NCI-H748 treated with DMSO at 0.1 percent for 48 hours (cell line): ENCODE measurements around the gene CDKN2D.
A peak's percentile ranks its signal among the peaks of the same experiment; 100 is the strongest.
"Not testable (repeated sequence)": the region's sequence is repeated elsewhere in the genome, so short reads cannot be mapped to it uniquely, and the experiment has no call there.

Experiments
- DNase-seq: peaks from one replicate; lab custom pipeline; 2025; lab: John Stamatoyannopoulos, UW

Gene CDKN2D

DNA sequence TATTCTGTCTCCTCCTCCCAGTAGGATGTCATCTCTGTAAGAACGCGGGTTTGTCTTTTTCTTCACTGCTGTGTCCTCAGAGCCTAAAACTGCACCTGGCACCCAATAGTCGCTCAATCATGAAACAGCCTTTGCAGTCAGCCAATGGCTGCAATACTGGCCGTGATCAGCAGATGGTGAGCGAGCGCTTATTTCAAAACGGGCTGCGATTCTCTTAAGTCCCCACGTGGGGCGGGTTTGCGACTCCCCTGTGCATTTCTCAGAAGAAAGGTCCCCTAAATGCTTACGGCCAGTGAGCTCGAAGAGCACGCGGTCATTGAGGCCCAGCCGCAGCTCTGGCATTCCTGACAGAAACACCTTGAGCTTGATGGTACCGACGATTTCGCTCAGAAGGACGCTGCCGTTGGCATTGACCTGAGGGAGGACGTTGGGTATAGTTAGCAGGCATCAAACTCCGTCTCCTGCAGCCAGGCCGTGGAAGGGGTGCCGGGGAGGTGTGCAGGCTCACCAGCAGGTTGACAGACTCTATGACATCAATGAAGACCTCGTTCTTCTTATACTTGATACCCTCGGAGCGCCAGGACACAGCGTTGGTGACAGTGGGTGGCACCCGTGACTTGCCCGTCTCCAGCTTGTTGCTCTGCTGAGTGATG, 12.3 kb upstream of the CDKN2D start:
- no peak for DNase-seq

DNA sequence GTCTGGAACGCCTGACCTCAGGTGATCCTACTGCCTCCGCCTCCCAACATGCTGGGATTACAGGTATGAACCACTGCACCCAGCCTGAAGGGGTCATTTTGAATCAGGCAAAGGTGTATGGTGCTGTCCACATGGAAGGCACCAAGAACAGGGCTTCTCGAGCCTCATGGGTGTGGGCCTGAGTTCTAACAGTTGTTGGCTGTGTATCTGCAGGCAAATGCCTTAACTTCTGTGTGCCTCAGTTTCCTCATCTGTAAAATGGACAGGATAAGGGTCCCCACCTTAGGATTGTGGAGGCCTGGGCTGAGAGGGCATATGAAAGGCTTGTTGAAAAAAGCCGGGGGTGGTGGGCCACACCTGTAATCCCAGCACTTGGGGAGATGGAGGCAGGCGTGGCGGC, 9.2 kb upstream of the CDKN2D start:
- DNase-seq, result no peak

DNA sequence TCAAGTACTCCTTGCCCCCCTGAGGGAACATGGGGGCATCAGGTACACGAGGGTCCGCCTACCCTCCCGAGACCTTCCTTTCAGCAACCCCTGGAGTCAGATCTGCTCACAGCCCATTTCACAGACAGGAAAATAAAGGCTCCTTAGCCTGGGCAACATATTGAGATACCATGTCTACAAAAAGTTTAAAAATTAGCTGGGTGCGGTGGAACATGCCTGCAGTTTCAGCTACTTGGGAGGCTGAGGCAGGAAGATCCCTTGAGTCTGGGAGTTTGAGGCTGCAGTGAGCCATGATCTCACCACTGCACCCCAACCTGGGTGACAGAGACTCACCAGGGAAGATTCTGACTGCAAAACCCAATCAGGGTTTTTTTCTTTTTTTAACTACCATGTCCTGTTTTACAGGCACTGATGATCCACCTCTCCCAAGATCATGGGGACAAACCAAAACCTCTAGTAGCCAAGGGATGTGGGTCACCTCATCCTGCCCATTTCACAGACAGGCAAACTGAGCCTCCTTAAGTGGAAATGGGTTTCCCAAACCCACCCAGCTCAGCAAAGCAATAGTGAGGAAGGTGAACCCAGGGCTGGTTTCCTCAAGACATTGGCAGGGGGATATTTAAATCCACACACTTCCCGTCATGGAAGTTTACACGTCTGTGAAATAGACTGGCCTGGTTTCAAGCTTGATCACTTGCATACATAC, 6.4 kb upstream of the CDKN2D start:
- no peak for DNase-seq

DNA sequence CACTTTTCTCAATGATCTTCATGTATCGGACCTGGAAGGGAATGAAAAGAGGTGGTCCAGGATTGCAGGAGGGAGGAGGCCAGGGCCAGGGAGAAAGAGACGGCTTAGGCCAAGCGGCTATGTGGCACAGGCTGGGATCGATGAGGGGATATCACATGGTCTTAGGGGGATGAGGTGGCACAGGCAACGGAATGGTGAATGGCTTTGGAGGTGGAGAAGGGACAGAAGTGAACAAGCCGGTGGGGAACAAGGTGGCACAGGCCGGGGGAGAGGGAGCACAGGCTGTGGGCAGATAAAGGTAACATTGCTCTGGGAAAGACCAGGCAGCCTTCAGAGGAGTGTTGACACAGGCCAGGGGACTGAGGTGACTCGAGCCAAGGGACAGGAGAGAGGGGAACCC, 5.7 kb upstream of the CDKN2D start:
- no peak for DNase-seq

DNA sequence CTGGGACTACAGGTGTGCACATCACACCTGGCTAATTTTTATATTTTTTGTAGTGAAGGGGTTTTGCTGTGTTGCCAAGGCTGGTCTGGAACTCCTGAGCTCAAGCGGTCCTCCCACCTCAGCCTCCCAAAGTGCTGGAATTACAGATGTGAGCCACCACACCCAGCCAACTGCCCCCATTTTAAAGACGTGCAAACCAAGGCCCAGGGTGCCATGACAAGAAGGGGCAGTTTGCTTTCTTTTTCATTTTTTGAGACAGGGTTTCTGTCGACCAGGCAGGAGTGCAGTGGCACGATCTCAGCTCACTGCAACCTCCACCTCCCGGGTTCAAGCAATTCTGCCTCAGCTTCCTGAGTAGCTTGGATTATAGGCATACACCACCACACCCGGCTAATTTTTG, 5.0 kb upstream of the CDKN2D start:
- DNase-seq, result not testable (repeated sequence)

DNA sequence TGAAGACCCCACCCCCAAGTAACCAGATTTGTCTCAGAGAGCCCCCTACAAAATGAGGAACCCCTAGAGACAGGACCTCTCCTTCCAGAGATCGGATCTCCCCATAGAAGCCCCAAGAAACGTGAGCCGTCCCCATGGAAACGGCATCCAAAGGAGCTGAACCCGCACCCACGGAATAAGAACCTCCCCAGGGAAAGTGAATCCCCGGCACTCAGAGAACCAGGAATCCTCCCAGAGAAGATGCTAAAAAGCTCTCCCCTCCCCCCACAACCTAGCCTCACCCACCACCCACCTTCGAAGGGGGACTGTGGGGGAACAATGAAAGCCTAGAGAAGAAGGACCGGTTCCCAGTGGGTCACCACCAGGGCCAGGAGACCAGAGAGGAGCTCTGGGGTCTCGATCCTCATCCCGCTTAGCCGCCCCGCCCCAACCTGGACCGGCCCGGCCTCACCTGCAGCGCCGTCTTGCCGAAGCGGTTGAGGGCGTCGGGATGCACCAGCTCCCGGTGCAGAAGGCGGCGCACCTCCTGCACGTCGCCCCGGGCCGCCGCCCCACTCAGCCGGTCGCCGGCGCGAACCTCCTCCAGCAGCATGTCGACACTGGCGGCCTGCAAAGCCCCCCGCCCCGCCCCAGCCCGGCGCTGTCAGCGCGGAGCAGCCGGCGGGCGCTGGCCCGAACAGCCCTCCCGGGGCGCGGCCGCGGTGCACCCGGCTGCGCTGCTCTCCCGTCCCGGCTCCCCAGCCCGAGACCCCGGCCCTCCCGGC, 535 bp downstream of the CDKN2D start:
- DNase-seq, result no peak

DNA sequence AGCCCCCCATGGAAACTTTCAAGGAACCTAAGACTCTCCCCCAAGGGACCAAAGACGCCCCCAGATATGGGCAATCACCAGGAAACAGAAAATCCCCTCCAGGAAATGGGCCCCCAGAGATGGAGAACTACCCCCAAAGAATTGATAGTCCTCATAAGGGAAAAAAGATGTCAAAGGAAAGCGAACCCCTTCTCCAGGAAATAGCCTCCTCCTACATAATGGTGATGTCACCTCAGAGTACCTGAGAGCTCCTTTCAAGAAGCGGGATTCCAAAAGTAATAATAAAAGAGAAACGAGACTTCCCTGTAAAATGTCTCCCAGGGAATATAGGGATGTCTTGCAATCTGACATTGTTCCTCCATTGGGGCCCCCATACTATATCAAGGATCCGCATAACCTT, 1.1 kb downstream of the CDKN2D start:
- no peak for DNase-seq

DNA sequence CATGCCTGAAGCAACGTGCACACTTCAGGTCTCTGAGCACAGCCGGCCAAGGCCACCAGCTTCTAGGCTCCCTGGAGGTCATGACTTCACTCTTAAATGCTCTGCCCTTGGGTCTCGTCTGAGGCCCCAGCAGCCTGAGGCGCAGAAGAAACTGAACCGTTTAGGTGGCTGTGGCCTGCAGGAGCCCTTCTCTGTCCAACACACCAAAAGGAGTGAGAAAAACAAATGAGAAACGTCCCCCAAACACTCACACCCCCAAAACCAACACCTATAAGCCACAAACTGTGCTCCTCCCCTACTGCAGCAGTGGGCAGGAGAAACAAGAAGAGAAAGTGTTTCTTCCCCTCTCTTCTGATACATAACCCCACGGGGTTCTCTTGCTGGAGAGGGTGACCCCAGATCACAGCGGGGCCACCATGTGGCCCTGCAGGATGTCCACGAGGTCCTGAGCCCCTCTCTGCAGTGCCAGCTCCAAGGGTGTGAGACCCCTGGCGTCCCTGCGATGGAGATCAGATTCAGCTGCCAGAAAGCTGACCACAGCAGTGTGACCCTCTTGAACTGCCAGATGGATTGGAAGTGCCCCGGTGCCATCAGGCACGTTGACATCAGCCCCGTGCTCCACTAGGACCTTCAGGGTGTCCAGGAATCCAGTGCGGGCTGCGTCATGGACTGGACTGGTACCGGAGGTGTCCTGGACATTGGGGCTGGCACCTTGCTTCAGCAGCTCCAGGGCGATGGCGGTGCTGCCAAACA, 1.9 kb downstream of the CDKN2D start:
- DNase-seq, result no peak

DNA sequence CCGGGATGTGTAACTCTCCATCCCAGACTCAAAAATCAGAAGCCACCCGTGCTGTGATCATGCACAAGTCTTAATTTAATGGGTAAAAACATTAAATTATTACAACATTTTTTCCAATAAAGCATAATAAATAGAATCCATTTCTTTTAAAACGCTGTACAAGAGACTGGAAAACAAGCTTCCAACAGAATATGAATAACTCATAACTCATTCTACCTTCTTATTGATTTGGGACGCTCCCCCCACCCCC, 2.4 kb downstream of the CDKN2D start:
- DNase-seq, result no peak

DNA sequence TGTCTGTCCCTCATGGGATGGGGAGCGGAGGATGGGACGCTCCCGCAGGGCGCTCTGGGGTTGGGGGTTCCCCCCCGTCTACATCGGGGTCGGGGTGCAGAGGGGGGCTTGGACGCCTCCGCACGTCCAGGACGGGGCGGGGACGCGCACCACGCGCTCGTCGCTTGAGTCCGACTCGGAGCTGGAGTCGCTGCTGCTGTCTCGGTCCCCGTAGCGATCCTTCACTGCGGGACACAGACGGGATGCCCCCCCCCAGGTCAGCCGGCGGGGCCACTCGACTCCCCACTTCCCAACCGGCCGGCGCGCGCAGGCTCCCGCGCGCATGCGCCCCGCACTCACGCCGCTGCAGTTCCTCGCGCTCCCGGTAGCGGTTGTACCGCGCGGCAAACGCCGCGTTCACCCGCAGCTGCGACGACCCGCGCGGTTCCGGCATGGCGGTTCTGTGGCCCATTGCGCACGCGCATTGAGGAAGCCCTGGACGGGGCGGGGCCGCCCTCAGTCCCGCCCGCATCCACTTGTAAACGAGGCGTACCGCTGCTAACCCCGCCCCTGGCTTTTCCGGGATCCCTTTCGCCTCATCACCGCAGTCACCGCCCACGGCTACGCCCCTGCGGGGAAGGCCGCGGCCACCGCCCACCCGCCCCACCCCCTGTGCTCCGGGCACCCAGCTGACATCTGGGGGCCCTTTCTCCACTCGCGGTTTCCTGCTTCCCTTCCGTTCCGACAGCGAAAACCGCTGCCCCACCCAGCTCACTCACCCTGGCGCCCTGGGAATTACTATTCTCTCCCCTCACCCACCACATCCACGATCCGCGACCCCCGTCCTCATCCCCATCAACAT, 3.0 kb downstream of the CDKN2D start, which contains the start of gene KRI1:
KRI1 (minus strand) TSS at position 444 of the 841 bp plus-strand sequence; CDS start at position 433, 11 bp downstream.
- DNase-seq, result peak; percentile 89

DNA sequence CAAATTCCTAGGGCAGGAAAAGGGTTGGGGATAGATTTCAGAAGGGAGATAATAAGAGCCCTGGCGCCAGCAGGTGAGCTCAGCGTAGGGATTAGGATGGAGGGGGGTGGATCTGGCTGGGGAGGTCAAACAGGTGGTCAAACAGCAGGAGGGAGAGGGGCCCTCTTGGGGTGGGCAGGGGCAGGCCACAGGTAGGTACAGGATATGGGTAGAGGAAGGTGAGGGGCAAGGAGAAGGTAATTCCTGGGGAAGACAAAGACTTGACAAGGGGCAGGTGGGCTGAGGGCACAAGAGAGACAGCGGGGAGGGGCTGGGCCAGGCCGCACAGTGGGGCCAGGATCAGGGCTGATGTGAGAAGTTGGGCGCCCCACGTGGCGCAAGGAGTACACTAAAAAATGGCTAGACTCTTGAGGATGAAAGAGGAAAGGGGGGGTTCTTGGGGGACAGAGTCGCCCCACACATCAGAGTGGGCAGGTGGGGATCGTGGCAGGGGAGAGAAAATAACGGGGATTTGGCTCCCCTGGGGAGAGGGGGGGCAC, 3.7 kb downstream of the CDKN2D start:
- no peak for DNase-seq

DNA sequence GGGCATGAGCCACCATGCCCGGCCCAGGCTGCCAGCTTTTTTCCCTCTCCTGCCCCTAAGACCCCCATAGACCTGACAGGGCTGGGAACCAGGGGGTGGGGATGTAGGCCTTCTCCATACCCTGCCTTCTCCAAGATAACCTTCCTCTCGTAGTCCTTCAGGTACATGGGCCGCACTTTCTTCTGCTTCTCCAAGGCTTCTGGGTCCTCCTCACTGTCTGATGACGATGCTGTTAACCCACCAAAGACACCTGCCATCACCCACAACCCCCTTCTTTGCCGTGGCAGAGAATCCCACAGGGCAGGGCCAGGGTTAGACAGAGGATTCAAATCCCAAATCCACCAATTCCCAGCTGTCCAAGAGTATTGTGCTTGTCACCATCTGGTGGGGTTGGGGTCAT, 6.2 kb downstream of the CDKN2D start:
- DNase-seq, result no peak

DNA sequence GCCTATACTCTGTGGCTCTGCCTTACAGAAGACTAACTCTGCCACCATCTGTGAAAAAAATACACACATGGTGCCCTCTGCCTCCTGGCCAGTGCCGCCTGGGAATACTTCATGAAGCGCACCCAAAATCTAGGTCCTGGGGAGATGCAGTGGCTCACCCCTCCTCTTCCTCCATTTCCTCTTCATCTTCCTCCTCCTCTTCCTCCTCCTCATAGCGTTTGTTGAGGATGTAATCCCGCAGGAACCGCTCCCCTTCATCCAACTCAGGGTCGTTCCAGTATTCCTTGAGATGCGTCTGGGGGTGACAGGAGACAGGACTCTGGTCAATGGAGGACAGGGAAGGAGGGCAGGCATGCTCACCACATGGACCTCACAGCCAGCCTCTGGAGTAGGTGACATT, 8.6 kb downstream of the CDKN2D start:
- DNase-seq, result no peak

DNA sequence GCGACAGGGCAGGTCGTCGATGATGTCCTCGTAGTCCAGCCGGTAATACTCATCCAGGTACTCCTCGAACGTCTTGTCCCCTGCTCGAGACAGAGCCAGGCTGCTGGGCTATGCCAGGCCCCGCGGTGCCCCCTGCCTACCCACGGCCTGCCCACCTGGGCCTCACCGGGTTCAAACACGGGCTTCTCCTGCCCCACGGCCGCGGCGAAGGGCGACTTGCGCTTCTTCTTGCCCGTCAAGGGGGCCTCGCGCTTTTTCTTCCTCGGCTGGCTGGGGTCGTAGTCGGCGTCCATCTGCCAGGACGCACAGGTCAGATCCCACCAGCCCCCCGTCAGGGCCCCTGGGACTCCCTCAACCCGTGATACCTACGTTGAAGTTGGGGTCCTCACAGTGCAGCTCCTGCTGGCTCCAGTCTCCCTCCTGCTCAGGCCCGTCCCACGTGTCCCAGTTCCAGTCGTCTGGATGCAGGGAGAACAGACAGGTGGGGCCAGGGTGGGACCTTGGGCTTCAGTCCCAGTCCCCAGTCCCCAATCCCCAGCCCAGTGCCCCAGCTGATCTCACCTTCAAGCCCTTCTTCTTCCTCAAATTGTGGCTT, 11.1 kb downstream of the CDKN2D start:
- DNase-seq, result no peak

DNA sequence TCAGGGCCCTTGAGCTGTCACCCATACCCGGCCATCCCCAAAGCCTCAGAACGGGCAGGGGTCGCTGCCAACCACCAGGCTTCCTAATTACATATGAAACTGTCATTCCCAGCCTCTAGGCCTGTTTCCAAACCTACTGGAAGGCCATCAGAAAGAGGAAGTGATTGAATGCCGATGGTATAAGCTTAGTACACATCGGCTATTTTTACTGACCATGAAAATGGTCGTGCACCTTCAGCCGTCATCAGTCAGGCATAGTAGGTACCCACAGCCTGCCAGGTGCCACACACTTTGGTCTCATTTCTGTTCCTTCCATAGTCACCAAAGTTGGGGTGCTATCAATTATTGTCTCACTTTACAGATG, 13.2 kb downstream of the CDKN2D start:
- DNase-seq, result no peak

DNA sequence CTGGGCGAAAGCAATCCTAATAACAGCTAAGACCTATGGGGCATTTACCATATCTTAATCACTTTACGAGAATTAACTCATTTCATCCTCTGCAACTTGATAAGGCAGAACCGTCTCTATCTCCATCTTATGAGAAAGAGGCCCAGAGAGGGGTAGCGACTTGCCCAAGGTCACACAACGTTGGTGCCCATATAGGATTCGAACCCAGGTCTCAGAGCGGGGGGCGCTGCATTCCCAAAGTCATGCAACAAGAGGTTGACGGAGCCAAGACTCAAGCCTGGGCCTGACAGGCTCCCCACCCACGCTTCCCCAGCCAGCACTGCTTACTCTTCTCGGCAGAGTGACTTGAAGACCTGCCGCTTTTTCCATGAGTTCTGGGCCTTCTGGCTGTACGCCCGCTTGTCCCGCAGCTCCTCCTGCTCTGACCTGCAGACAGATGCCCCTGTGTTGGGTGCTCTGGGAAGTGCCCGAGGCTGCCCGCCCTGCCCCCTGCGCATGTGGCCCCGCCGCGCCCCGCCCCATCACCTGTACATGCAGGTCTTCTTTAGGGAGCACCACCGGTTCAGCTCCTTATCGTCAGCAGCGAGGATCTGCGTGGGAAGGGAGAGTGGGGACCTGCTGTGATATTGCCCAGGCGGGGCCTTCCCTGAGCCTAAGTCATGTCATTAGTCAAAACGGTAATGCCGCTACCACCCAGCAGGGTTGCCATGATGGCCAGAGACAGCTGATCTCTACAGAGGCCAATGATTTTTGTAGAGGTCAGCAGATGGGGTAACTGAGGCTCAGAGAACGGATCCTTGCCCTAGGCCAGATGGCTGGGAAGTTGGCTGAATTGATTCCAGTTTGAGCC, 13.8 kb downstream of the CDKN2D start:
- DNase-seq, result no peak

DNA sequence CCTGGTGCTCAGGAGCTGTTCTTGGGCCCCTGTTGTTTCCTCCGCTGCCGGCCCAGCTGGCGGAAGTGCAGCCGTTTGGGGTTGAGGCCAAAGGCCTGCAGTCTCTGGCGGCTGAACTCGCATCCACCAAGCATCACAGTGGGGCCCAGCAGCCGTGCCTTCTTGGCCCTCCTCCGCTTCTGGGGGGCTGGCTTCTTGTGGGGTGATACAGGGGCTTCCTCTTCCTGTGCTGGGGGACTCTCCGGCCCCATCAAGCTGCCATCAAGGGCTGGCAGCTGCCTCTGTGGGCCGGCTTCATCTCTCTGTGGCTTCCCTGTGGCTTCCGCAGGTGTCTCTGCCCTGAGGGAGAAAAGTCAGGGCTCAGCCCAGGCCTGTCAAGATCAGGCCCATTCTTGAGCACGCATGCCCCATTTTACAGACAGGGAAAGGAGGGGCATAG, 14.8 kb downstream of the CDKN2D start:
- DNase-seq, result no peak

DNA sequence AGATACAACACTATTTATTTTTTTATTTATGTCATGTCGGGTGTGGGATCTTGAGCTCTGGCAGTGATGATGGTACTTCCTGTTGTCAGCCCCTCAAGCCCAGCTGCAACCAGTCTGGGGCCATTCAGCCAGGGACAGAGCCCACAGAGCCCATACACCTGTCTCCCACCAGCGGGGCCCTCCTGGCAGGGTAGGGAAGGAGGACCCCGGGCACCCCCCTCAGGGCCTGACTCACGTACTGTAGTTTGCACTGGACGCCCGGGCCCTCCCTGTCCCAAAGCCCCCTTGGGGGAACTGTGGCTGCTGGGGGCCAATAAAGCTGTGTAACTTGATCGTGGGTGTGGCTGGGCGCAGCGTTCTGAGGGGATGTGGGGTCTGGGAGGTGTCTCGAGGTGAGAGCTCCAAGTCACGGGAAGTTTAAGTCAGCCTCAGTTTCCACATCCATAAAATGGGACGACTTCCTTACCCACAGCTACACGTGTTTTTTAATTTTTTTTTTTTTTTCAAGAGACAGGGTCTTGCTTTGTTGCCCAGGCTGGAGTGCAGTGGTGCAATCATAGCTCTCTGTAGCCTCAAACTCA, 15.6 kb downstream of the CDKN2D start:
- DNase-seq, result no peak

DNA sequence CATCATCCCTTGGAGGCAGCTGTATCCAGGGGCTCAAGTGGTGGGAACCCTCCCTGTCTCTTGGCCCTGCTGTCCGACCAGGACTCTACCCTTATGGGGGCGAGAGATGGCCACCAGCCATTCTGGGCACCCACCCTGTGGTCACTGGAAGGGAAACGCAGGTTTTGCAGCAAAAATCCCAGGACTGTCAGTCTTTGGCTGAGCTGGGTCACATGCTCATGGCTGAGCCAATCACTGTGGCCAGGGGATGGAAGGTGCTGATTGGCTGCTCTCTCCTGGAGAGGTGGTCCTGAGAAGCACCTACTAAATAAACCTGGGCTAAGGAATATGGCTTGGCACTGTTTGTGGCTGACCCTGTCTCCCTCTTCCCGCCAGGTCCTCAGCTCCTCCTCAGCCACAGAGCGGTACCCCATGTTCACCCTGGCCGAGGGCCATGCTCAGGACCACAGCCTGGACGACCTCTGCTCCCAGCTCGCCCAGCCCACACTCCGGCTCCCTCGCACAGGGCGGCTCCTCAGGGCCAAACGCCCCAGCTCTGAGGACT, 16.2 kb downstream of the CDKN2D start:
- no peak for DNase-seq
